ENCODE data around the gene NSUN7. TPM values are rescaled to one million over a fixed set of nuclear protein-coding genes. Genes with fewer than 3 reads are reported as not detected.
A peak's percentile ranks its signal among the peaks of the same experiment; 100 is the strongest.

NSUN7 gene
- total and polyA plus RNA-seq, 4 donors, result 0.21 to 4.5 (median 1.3) TPM

GRCh38 chr4:40840255-40840984, 90.7 kb downstream of the NSUN7 start:
- no peak for DNase-seq (ENCODE audit: low spot score)
- no peak for TF ChIP-seq RXRA (IDR thresholded peaks at IDR 0.05)
- no peak for TF ChIP-seq FOXA1 (IDR thresholded peaks at IDR 0.05)
- TF ChIP-seq YY1 (IDR thresholded peaks at IDR 0.05), result no peak
- TF ChIP-seq JUND (IDR thresholded peaks at IDR 0.05), result no peak
- no peak for TF ChIP-seq CTCF (IDR thresholded peaks at IDR 0.05; ENCODE audit: low read depth, low read length, missing input control)
- no peak for TF ChIP-seq MAX (IDR thresholded peaks at IDR 0.05)
- no peak for TF ChIP-seq REST (IDR thresholded peaks at IDR 0.05)
- no peak for TF ChIP-seq EGR1 (IDR thresholded peaks at IDR 0.05; ENCODE audit: low read depth in 2 of 2)
- no peak overlapping the region for H3K27ac ChIP-seq (ENCODE audit: low read depth in 1 of 2, low read length in 2 of 2)

GRCh38 chr4:40840985-40841571, 91.3 kb downstream of the NSUN7 start:
- no peaks in the 10 kb centered on the region for H3K9me3 ChIP-seq (ENCODE audit: control insufficient read depth in 4 of 4, low read length in 3 of 4)
- peak; percentile 76 for DNase-seq (ENCODE audit: low spot score)
- H3K36me3 ChIP-seq (ENCODE audit: control insufficient read depth in 4 of 4, insufficient read depth in 3 of 4, low read depth in 1 of 4, low read length in 3 of 4), result peaks cover 0 to 5% (median 1%) of the 10 kb centered on the region in 4 donors
- no peaks in the 10 kb centered on the region for H3K27me3 ChIP-seq (ENCODE audit: control insufficient read depth in 4 of 4, insufficient read depth in 4 of 4, low read length in 3 of 4)
- WGBS, result 90% methylated on average over 7 of the region's 7 CpGs
- H3K27ac ChIP-seq (ENCODE audit: low read depth in 1 of 2, low read length in 2 of 2), result no peak overlapping the region
- TF ChIP-seq ATF3 (IDR thresholded peaks at IDR 0.05) (no peak), YY1 (IDR thresholded peaks at IDR 0.05) (no peak), CTCF (IDR thresholded peaks at IDR 0.05; ENCODE audit: low read depth, low read length, missing input control) (peak; percentile 53), RAD21 (IDR thresholded peaks at IDR 0.05) (peak; percentile 60 to 80), SP1 (IDR thresholded peaks at IDR 0.05) (no peak), FOXA1 (IDR thresholded peaks at IDR 0.05) (no peak), JUND (IDR thresholded peaks at IDR 0.05) (no peak), GABPA (IDR thresholded peaks at IDR 0.05 in 1 of 2, conservative IDR thresholded peaks at IDR 0.05 in 1 of 2) (no peak)
- no peak overlapping the region for H3K9ac ChIP-seq (ENCODE audit: low read depth in 1 of 2, low read length in 2 of 2)
- H3K4me3 ChIP-seq (ENCODE audit: low read depth in 1 of 3, low read length in 3 of 3), result no peak overlapping the region
- no peaks in the 10 kb centered on the region for H3K4me1 ChIP-seq (ENCODE audit: control insufficient read depth in 4 of 4, insufficient read depth in 4 of 4, low read length in 3 of 4)

More at GRCh38 chr4:40840255-40840984, 90.7 kb downstream of the NSUN7 start:
- Histone ChIP-seq H3K9me3 (ENCODE audit: control insufficient read depth in 4 of 4, low read length in 3 of 4) (no peaks in the 10 kb centered on the region), H3K4me3 (ENCODE audit: low read depth in 1 of 3, low read length in 3 of 3) (no peak overlapping the region), H3K27me3 (ENCODE audit: control insufficient read depth in 4 of 4, insufficient read depth in 4 of 4, low read length in 3 of 4) (no peaks in the 10 kb centered on the region), H3K36me3 (ENCODE audit: control insufficient read depth in 4 of 4, insufficient read depth in 3 of 4, low read depth in 1 of 4, low read length in 3 of 4) (peaks cover 0 to 5% (median 3%) of the 10 kb centered on the region in 4 donors), H3K4me1 (ENCODE audit: control insufficient read depth in 4 of 4, insufficient read depth in 4 of 4, low read length in 3 of 4) (no peaks in the 10 kb centered on the region), H3K9ac (ENCODE audit: low read depth in 1 of 2, low read length in 2 of 2) (no peak overlapping the region)
- 88% methylated on average over 10 of the region's 10 CpGs for WGBS
